ENCODE data around the gene TKT. TPM values are rescaled to one million over a fixed set of nuclear protein-coding genes. Genes with fewer than 3 reads are reported as not detected.

TKT gene
- total RNA-seq, 2 experiments from 2014 or later, result 315 to 323 TPM

DNA sequence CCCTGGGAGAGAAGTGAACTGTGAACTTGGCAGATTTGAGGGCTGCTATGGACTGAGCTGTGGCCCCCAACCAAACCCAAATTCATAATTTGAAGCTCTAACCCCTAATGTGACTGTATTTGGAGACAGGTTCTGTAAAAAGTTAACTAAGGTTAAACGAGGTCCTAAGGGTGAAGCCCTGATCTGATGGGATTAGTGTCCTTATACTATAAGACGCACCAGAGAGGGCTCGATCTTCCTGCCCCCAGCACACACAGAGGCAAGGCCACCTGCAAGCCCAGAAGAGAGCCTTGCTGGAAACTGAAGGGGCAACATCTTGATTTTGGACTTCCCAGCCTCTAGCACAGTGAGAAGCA is 34.0 kb downstream of the TKT start:
- Mint-ChIP-seq H3K4me1 (ENCODE audit: low read depth) (peaks cover 5% of the 10 kb centered on the region), H3K27me3 (ENCODE audit: low read depth) (no peaks in the 10 kb centered on the region), H3K4me3 (no peak overlapping the region), H3K9me3 (ENCODE audit: insufficient read depth) (no peaks in the 10 kb centered on the region), H3K27ac (no peak overlapping the region), H3K36me3 (ENCODE audit: low read depth) (peaks cover 34% of the 10 kb centered on the region)
- DNase-seq, result no peak
- no peak for ATAC-seq
- ChIA-PET CTCF (interaction anchor here (0.8 to 2.3 kb wide), 3 partner anchors 23 to 109 kb away, joined by 3 to 11 read pairs (median 3); no protein-coding TSS in a partner anchor), POLR2A (no interaction called here)

DNA sequence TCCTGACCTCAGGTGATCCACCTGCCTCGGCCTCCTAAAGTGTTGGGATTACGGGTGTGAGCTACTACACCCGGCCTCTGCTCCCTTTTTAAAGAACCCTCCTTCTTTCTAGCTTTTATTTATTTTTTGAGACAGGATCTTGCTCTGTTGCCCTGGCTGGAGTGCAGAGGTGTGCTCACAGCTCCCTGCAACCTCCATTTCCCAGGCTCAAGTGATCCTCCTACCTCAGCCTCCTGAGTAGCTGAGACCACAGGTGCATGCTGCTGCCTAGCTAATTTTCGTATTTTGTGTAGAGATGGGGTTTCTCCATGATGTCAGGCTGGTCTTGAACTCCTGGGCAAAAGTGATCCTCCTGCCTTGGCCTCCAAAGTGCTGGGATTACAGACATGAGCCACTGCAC is 34.5 kb downstream of the TKT start:
- Mint-ChIP-seq H3K27me3 (ENCODE audit: low read depth) (no peaks in the 10 kb centered on the region), H3K4me3 (no peak overlapping the region), H3K36me3 (ENCODE audit: low read depth) (peaks cover 31% of the 10 kb centered on the region), H3K27ac (no peak overlapping the region), H3K9me3 (ENCODE audit: insufficient read depth) (no peaks in the 10 kb centered on the region), H3K4me1 (ENCODE audit: low read depth) (peaks cover 5% of the 10 kb centered on the region)
- no peak for ATAC-seq
- DNase-seq, result no peak
- ChIA-PET CTCF (interaction anchor here (0.8 to 2.3 kb wide), 4 partner anchors 23 to 108 kb away, joined by 3 to 11 read pairs (median 4); no protein-coding TSS in a partner anchor), POLR2A (no interaction called here)

DNA sequence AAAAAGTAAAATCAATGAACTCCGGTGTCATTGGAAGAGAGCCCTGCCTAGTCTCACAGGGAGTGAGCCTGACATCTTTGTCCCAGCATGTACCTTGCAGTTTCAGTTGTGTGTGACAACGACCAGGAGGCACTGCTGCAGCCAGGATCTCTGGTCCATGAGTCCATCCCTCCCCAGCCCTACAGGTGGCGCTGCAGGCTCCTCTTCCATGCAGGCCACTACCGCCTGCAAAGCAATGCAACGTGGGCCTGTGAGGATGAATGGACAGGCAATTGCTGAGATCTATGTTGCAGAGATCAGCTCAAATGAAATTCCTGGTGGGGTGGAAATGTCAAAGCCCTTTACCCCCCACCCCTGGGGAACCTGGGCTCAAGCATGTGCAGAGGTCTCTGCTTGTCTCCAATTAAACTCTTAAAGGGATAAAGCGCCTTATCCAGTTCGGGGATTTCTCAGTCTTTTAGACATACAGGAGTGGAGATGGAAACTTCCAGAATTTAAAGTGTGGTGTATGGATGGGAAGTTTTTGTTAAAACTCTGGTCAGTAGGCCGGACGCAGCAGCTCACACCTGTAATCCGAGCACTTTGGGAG is 35.8 kb downstream of the TKT start:
- Mint-ChIP-seq H3K4me3 (no peak overlapping the region), H3K27me3 (ENCODE audit: low read depth) (peaks cover 3% of the 10 kb centered on the region), H3K4me1 (ENCODE audit: low read depth) (peaks cover 5% of the 10 kb centered on the region), H3K36me3 (ENCODE audit: low read depth) (peaks cover 20% of the 10 kb centered on the region), H3K27ac (no peak overlapping the region), H3K9me3 (ENCODE audit: insufficient read depth) (no peaks in the 10 kb centered on the region)
- ChIA-PET POLR2A (no interaction called here), CTCF (interaction anchor here (0.6 to 2.3 kb wide), 23 partner anchors 8 to 388 kb away, joined by 3 to 11 read pairs (median 3); no protein-coding TSS in a partner anchor)
- DNase-seq, result peak; percentile 90
- ATAC-seq, result peak; percentile 98

DNA sequence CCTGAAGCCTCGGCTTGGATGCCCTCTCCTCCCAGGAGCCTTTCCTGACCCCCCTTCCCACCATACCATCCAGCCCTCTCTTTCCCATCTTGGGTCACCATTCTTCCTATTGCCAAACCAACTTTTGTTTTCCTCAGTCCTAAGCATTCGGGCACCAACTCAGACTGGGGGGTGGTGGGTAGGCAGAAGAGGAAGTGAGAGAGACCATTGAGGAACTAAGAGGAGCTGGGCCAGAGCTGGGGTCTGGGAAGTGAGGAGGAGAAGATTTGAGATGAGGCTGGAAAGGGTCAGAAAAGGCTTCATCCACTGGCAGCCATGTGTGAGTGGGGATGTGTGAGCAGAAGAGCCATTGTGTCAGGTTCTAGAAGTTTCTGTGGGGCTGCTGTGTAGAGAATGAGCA is 37.7 kb downstream of the TKT start:
- ChIA-PET CTCF (no interaction called here), POLR2A (no interaction called here)
- no peaks in the 10 kb centered on the region for H3K9me3 Mint-ChIP-seq (ENCODE audit: insufficient read depth)
- peaks cover 5% of the 10 kb centered on the region for H3K4me1 Mint-ChIP-seq (ENCODE audit: low read depth)
- no peak overlapping the region for H3K27ac Mint-ChIP-seq
- no peak for ATAC-seq
- H3K27me3 Mint-ChIP-seq (ENCODE audit: low read depth), result peaks cover 3% of the 10 kb centered on the region
- no peak overlapping the region for H3K4me3 Mint-ChIP-seq
- no peak for DNase-seq
- H3K36me3 Mint-ChIP-seq (ENCODE audit: low read depth), result peaks cover 8% of the 10 kb centered on the region

DNA sequence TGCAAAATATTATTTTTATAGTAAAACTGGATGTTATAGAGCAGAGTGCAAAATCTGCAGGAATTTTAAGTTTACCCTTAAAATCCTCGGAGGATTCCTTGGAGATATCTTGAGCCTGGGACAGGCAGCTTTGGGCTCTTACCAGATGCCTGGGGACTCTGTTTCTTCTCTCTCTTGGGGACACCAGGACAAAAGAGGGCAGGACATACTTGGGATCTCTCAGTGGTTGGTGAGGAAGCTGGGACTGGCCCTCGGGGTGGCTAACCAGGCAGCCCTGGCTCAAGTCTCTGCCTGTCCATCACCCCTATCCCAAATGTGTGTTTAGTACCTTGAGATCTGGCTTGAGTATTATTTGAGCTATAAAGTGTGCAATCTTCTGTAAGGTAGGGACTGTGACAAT is 38.6 kb downstream of the TKT start:
- DNase-seq (no peak), ATAC-seq (no peak)
- Mint-ChIP-seq H3K4me3 (no peak overlapping the region), H3K27ac (no peak overlapping the region), H3K4me1 (ENCODE audit: low read depth) (peaks cover 5% of the 10 kb centered on the region), H3K36me3 (ENCODE audit: low read depth) (peaks cover 1% of the 10 kb centered on the region), H3K27me3 (ENCODE audit: low read depth) (peaks cover 3% of the 10 kb centered on the region), H3K9me3 (ENCODE audit: insufficient read depth) (no peaks in the 10 kb centered on the region)
- ChIA-PET POLR2A (no interaction called here), CTCF (no interaction called here)

DNA sequence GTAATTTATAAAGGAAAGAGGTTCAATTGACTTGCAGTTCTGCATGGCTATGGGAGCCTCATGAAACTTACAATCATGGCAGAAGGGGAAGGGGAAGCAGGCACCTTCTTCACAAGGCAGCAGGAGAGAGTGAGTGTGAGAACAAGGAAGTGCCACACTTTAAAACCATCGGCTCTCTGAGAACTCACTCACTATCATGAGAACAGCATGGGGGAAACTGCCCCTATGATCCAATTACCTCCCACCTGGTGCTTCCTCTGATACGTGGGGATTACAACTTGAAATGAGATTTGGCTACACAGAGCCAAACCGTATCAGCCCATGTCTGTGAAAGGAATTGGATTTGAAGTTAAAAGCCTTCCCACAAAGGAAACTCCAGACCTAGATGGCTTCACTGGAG is 39.1 kb downstream of the TKT start:
- ATAC-seq (no peak), DNase-seq (no peak)
- ChIA-PET CTCF (no interaction called here), POLR2A (no interaction called here)
- peaks cover 1% of the 10 kb centered on the region for H3K36me3 Mint-ChIP-seq (ENCODE audit: low read depth)
- no peaks in the 10 kb centered on the region for H3K9me3 Mint-ChIP-seq (ENCODE audit: insufficient read depth)
- H3K4me1 Mint-ChIP-seq (ENCODE audit: low read depth), result peaks cover 5% of the 10 kb centered on the region
- H3K4me3 Mint-ChIP-seq, result no peak overlapping the region
- H3K27ac Mint-ChIP-seq, result no peak overlapping the region
- peaks cover 3% of the 10 kb centered on the region for H3K27me3 Mint-ChIP-seq (ENCODE audit: low read depth)

DNA sequence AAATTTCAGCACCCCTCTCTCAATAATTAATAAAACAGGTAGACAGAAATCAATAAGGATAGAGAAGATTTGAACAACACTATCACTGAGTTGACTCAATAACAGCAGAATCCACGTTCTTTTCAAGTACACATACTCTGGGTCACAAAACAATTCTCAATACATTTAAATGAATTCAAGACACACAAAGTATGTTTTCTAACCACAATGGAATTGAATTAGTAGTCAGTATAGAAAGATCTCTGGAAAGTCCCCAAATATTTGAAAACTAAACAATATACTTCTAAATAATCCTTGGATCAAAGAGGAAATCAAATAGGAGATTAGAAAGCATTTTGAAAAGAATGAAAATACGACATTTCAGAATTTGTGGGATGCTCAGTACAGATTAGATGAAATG is 40.0 kb downstream of the TKT start:
- Mint-ChIP-seq H3K27ac (peak overlapping the region; percentile 6), H3K4me1 (ENCODE audit: low read depth) (peaks cover 5% of the 10 kb centered on the region), H3K36me3 (ENCODE audit: low read depth) (no peaks in the 10 kb centered on the region), H3K27me3 (ENCODE audit: low read depth) (peaks cover 3% of the 10 kb centered on the region), H3K9me3 (ENCODE audit: insufficient read depth) (no peaks in the 10 kb centered on the region), H3K4me3 (no peak overlapping the region)
- ATAC-seq (no peak), DNase-seq (no peak)
- ChIA-PET POLR2A (no interaction called here), CTCF (no interaction called here)

DNA sequence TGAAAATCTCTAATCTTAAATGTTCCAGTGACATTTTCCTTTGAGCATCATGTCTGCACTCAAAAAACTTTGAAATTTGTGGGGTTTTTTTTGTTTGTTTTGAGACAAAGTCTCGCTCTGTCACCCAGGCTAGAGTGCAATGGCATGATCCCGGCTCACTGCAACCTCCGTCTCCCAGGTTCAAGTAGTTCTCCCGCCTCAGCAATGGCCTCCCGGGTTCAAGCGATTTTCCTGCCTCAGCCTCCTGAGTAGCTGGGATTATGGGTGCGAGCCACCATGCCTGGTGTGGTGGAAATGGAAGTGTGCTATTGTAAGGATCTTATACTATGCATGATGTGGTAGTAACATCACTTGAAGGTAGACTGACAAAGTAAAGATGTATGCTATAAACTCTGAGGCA is 42.5 kb downstream of the TKT start:
- Mint-ChIP-seq H3K27ac (no peak overlapping the region), H3K4me3 (no peak overlapping the region), H3K4me1 (ENCODE audit: low read depth) (no peaks in the 10 kb centered on the region), H3K27me3 (ENCODE audit: low read depth) (peaks cover 3% of the 10 kb centered on the region), H3K36me3 (ENCODE audit: low read depth) (peaks cover 2% of the 10 kb centered on the region), H3K9me3 (ENCODE audit: insufficient read depth) (no peaks in the 10 kb centered on the region)
- ChIA-PET CTCF (no interaction called here), POLR2A (no interaction called here)
- ATAC-seq, result no peak
- DNase-seq, result no peak

DNA sequence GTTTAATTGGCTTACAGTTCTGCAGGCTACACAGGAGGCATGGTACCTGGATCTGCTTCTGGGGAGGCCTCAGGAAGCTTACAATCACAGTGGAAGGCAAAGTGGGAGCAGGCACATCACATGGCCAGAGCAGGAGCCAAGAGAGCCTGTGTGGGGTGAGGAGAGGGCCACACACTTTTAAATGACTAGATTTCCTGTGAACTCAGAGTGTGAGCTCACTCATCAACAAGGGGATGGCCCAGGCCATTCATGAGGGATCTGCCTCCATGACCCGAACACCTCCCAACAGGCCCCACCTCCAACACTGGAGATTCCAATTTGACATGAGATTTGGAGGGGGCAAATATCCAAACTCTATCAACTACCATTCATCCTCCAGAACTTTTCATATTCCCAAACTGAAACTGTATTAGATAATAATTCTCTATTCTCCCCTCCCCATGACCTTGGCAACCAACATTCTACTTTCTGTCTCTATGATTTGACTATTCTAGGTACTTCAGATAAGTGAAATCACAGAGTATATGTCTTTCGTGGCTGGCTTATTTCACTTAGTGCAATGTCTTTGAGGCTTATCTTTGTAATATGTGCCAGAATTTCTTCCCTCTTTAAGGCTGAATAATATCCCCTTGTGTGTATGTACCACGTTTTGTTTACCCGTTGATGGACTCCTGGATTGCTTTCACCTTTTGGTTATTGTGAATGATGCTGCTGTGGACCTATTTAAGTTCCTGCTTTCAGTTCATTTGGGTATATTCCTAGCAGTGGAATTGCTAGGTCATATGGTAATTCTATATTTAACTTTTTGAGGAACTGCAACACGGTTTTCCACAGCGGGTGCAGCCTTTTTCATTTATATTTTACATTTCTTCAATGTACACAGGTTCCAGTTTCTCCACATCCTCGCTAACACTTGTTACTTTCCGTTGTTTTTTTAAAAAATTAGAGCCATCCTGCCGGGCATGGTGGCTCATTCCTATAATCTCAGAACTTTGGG is 43.8 kb downstream of the TKT start:
- no peak overlapping the region for H3K27ac Mint-ChIP-seq

DNA sequence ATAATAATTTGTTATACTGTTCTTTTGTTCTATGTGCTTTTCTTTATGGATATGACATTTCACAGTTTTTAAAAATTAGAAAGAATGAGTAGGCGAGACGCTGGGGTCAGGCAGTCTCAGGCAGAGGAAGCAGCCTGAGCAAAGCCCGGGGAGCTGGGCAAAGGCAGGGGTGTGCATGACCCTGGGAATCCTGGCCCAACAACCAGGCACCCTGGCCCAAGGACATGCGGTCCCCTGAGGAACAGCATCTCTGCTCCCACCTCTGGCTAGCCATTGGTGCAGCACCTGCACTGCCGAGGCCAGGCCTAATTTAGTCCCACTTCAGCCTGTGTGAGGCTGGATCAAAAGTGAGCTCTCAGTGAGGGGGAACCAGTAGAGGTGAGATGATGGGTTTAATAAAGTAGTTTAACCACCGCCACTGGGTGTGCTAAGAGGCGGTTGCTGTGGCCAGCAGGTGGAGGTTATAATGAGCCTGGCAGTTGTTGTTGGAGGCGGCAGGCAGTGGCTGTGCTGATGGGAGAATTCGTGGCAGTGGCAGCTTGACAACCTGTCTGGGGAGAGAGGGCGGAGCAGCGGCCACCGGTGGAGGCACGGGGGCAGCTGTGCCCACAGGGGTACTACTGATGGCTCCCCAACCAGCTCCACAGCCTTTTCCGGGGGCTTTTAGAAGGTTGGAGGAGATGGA is 53.3 kb downstream of the TKT start:
- peaks cover 4% of the 10 kb centered on the region for H3K9me3 Mint-ChIP-seq (ENCODE audit: insufficient read depth)
- CTCF ChIA-PET, result interaction anchor here (8.7 kb wide), 1 partner anchor 89 kb away, joined by 220 read pairs; no protein-coding TSS in a partner anchor

More for the DNA sequence above, 43.8 kb downstream of the TKT start:
- Mint-ChIP-seq H3K27me3 (ENCODE audit: low read depth) (peaks cover 9% of the 10 kb centered on the region), H3K36me3 (ENCODE audit: low read depth) (peaks cover 2% of the 10 kb centered on the region), H3K9me3 (ENCODE audit: insufficient read depth) (peaks cover 9% of the 10 kb centered on the region), H3K4me3 (no peak overlapping the region), H3K4me1 (ENCODE audit: low read depth) (no peaks in the 10 kb centered on the region)
- ChIA-PET CTCF (interaction anchor here (1.0 to 1.5 kb wide), 3 partner anchors 8 to 98 kb away, joined by 3 to 6 read pairs (median 3); no protein-coding TSS in a partner anchor), POLR2A (no interaction called here)
- DNase-seq, result no peak
- no peak for ATAC-seq

DNA sequence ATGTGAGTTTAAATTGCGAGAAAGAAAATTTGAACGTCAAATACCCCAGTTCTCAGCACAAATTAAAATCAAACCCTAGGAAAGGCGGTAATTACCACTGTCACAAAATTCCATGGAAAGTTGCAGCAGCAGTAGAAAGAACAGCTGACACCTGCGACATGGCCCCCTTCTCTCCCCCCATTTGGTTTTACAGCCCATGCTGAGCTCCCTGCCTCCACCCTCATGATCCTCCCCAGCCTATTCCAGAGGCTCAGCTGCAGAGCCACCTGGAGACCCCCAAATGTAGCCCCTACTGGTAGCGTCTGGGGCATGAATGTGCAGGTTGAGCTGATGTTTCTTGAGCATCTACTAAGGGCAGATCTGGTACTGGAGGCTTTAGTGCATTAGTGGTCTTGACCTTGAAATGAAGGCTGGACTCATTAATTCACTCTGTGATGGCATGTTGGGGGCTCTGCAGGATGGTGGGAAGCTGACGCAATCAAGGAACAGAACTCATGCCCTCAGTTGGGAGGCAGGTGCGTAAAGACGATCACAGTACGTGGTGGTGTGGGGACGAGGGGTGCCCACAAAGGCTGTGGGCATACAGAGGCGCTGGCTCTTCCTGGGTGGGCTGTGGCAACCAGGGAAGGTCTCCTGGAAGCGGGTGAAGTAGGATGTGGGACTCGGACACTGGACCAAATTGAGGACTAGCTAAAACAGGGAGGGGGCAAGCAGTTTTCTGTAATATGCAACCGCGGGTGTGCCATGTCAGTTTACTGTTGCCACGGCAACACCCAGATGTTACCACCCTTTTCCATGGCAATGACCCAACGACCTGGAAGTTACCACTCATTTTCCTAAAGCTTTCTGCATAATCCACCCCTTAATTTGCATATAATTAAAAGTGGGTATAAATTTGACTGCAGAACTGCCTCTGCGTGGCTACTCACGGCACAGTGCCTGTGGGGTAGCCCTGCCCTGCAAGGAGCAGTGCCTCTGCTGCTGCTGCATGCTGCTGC is 55.0 kb downstream of the TKT start:
- no peaks in the 10 kb centered on the region for H3K9me3 Mint-ChIP-seq (ENCODE audit: insufficient read depth)
- ChIA-PET POLR2A (interaction anchor here (1.0 kb wide), 1 partner anchor 147 kb away, joined by 6 read pairs; the partner anchor contains the start of gene DCP1A), CTCF (interaction anchor here (1.5 to 8.7 kb wide), 2 partner anchors 87 to 149 kb away, joined by 3 to 220 read pairs; no protein-coding TSS in a partner anchor)
- no peak overlapping the region for H3K27ac Mint-ChIP-seq
- no peak overlapping the region for H3K4me3 Mint-ChIP-seq
- DNase-seq, result no peak
- no peak for ATAC-seq
- H3K27me3 Mint-ChIP-seq (ENCODE audit: low read depth), result peaks cover 4% of the 10 kb centered on the region
- peaks cover 5% of the 10 kb centered on the region for H3K4me1 Mint-ChIP-seq (ENCODE audit: low read depth)
- H3K36me3 Mint-ChIP-seq (ENCODE audit: low read depth), result no peaks in the 10 kb centered on the region

More for the DNA sequence above, 53.3 kb downstream of the TKT start:
- POLR2A ChIA-PET, result no interaction called here
- DNase-seq (no peak), ATAC-seq (no peak)
- H3K4me3 Mint-ChIP-seq, result no peak overlapping the region
- peaks cover 9% of the 10 kb centered on the region for H3K27me3 Mint-ChIP-seq (ENCODE audit: low read depth)
- no peaks in the 10 kb centered on the region for H3K36me3 Mint-ChIP-seq (ENCODE audit: low read depth)
- no peaks in the 10 kb centered on the region for H3K4me1 Mint-ChIP-seq (ENCODE audit: low read depth)
- no peak overlapping the region for H3K27ac Mint-ChIP-seq
